Measurements from ENCODE around the gene FBLN7. TPM values are rescaled to one million over a fixed set of nuclear protein-coding genes. Genes with fewer than 3 reads are reported as not detected.

The FBLN7 gene
- polyA plus RNA-seq, result 6.8 and 8.9 TPM in 2 replicates

GRCh38 chr2:112138159-112139032, at the start of gene FBLN7:
Gene FBLN7 (plus strand): TSS chr2:112138385. CDS start chr2:112138656, 271 bp downstream.

Other genes starting within 250 kb of the FBLN7 start
- 1.1 and 1.3 TPM in 2 replicates for gene MERTK, start 239.8 kb upstream of the FBLN7 start, polyA plus RNA-seq
- gene TMEM87B, start 83.1 kb upstream of the FBLN7 start, polyA plus RNA-seq, result 40.6 and 42.0 TPM in 2 replicates
- 50.0 and 67.9 TPM in 2 replicates for gene ZC3H8, start 116.7 kb downstream of the FBLN7 start, polyA plus RNA-seq
- 12.7 and 13.3 TPM in 2 replicates for gene ZC3H6, start 137.2 kb downstream of the FBLN7 start, polyA plus RNA-seq